Measurements from ENCODE around the gene KRTAP10-9. TPM values are rescaled to one million over a fixed set of nuclear protein-coding genes. Genes with fewer than 3 reads are reported as not detected.

The KRTAP10-9 gene
- total and polyA plus RNA-seq, 2 donors (not counting 1 experiment from before 2014, with no cell fraction given) = not detected

DNA sequence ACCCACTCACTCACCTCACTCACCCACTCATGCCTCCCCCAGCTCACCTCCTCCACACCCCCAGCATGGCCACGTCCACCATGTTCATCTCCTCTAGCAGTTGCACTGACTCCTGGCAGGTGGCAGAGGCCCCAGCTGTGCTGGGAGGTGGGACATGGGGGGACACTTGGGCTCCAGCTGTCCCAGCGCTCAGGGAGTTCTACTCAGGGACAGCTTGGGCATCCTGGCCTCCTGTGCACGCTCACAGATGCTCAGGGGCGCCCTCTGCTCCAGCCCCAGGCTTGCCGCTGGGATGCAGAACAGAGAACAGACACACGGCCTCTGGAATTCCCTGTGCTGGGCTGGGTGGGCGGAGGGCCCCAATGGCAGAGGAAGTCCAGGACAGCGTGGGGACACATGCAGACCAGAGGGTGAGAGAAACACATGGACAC is 9.8 kb upstream of the KRTAP10-9 start:
- H3K27me3 ChIP-seq (ENCODE audit: control insufficient read depth, insufficient read depth, low read length) = no peaks in the 10 kb centered on the region
- no peak for TF ChIP-seq EZH2 (IDR thresholded peaks at IDR 0.05; ENCODE audit: low read length, missing control alignments)
- no peak for TF ChIP-seq CTCF (conservative IDR thresholded peaks at IDR 0.05 in 1 of 2, IDR thresholded peaks at IDR 0.05 in 1 of 2; ENCODE audit: low read depth in 1 of 2, low read length in 2 of 2)
- no peak overlapping the region for H3K4me2 ChIP-seq (ENCODE audit: extremely low read depth, insufficient read depth, low read length)
- no peak overlapping the region for H2AFZ ChIP-seq (ENCODE audit: low read length)
- no peaks in the 10 kb centered on the region for H3K36me3 ChIP-seq (ENCODE audit: control insufficient read depth, insufficient read depth, low read length)
- H3K79me2 ChIP-seq (ENCODE audit: control insufficient read depth, insufficient read depth, low read length) = no peaks in the 10 kb centered on the region
- no peak for DNase-seq (ENCODE audit: low read depth in 2 of 2)
- no peak overlapping the region for H3K4me3 ChIP-seq (replicated peaks in 1 of 4; ENCODE audit: control extremely low read depth in 1 of 4, insufficient read depth in 1 of 4, low read depth in 3 of 4, low read length in 4 of 4)
- H4K20me1 ChIP-seq (ENCODE audit: control insufficient read depth, extremely low read depth, insufficient read depth, low read length) = no peaks in the 10 kb centered on the region
- no peaks in the 10 kb centered on the region for H3K9me3 ChIP-seq (ENCODE audit: control insufficient read depth, insufficient read depth, low read depth, low read length)
- no peak overlapping the region for H3K9ac ChIP-seq (ENCODE audit: insufficient read depth, low read length)
- H3K4me1 ChIP-seq (ENCODE audit: control insufficient read depth, extremely low read depth, insufficient read depth, low read length) = no peaks in the 10 kb centered on the region
- H3K27ac ChIP-seq (ENCODE audit: insufficient read depth, low read length) = no peak overlapping the region

- no peak overlapping the region for H3K27ac ChIP-seq (ENCODE audit: insufficient read depth, low read length)
- H4K20me1 ChIP-seq (ENCODE audit: control insufficient read depth, extremely low read depth, insufficient read depth, low read length) = no peaks in the 10 kb centered on the region
- no peaks in the 10 kb centered on the region for H3K4me1 ChIP-seq (ENCODE audit: control insufficient read depth, extremely low read depth, insufficient read depth, low read length)
- DNase-seq (ENCODE audit: low read depth in 2 of 2) = peak; percentile 1 to 2
- H3K27me3 ChIP-seq (ENCODE audit: control insufficient read depth, insufficient read depth, low read length) = no peaks in the 10 kb centered on the region
- no peak overlapping the region for H3K9ac ChIP-seq (ENCODE audit: insufficient read depth, low read length)
- TF ChIP-seq CTCF (conservative IDR thresholded peaks at IDR 0.05 in 1 of 2, IDR thresholded peaks at IDR 0.05 in 1 of 2; ENCODE audit: low read depth in 1 of 2, low read length in 2 of 2) = no peak
- TF ChIP-seq EZH2 (IDR thresholded peaks at IDR 0.05; ENCODE audit: low read length, missing control alignments) = no peak
- no peak overlapping the region for H3K4me2 ChIP-seq (ENCODE audit: extremely low read depth, insufficient read depth, low read length)
- H3K4me3 ChIP-seq (replicated peaks in 1 of 4; ENCODE audit: control extremely low read depth in 1 of 4, insufficient read depth in 1 of 4, low read depth in 3 of 4, low read length in 4 of 4) = no peak overlapping the region
- no peaks in the 10 kb centered on the region for H3K79me2 ChIP-seq (ENCODE audit: control insufficient read depth, insufficient read depth, low read length)
- H3K9me3 ChIP-seq (ENCODE audit: control insufficient read depth, insufficient read depth, low read depth, low read length) = no peaks in the 10 kb centered on the region
- H2AFZ ChIP-seq (ENCODE audit: low read length) = no peak overlapping the region
- no peaks in the 10 kb centered on the region for H3K36me3 ChIP-seq (ENCODE audit: control insufficient read depth, insufficient read depth, low read length)
Observed at GRCh38 chr21:44618504-44618903, 8.4 kb upstream of the KRTAP10-9 start.

GRCh38 chr21:44618909-44619308 is 8.0 kb upstream of the KRTAP10-9 start:
- no peaks in the 10 kb centered on the region for H3K27me3 ChIP-seq (ENCODE audit: control insufficient read depth, insufficient read depth, low read length)
- H3K9ac ChIP-seq (ENCODE audit: insufficient read depth, low read length) = no peak overlapping the region
- no peak for TF ChIP-seq EZH2 (IDR thresholded peaks at IDR 0.05; ENCODE audit: low read length, missing control alignments)
- TF ChIP-seq CTCF (conservative IDR thresholded peaks at IDR 0.05 in 1 of 2, IDR thresholded peaks at IDR 0.05 in 1 of 2; ENCODE audit: low read depth in 1 of 2, low read length in 2 of 2) = no peak
- no peak overlapping the region for H2AFZ ChIP-seq (ENCODE audit: low read length)
- no peaks in the 10 kb centered on the region for H3K79me2 ChIP-seq (ENCODE audit: control insufficient read depth, insufficient read depth, low read length)
- no peaks in the 10 kb centered on the region for H3K4me1 ChIP-seq (ENCODE audit: control insufficient read depth, extremely low read depth, insufficient read depth, low read length)
- no peak overlapping the region for H3K4me3 ChIP-seq (replicated peaks in 1 of 4; ENCODE audit: control extremely low read depth in 1 of 4, insufficient read depth in 1 of 4, low read depth in 3 of 4, low read length in 4 of 4)
- H4K20me1 ChIP-seq (ENCODE audit: control insufficient read depth, extremely low read depth, insufficient read depth, low read length) = no peaks in the 10 kb centered on the region
- H3K9me3 ChIP-seq (ENCODE audit: control insufficient read depth, insufficient read depth, low read depth, low read length) = no peaks in the 10 kb centered on the region
- no peak for DNase-seq (ENCODE audit: low read depth in 2 of 2)
- no peak overlapping the region for H3K27ac ChIP-seq (ENCODE audit: insufficient read depth, low read length)
- no peaks in the 10 kb centered on the region for H3K36me3 ChIP-seq (ENCODE audit: control insufficient read depth, insufficient read depth, low read length)
- H3K4me2 ChIP-seq (ENCODE audit: extremely low read depth, insufficient read depth, low read length) = no peak overlapping the region

All from fibroblast of lung (primary cell).